Heart left ventricle (tissue), 13 donors: ENCODE measurements around the gene AFAP1.

Experiments used
- POLR2A ChIP-seq, 2 donors: fragments of 450-650 bp; IDR thresholded peaks; one replicate each; pipeline ENCODE4 v1.6.1; 2017; ENCODE audit warnings: antibody characterized with exemption in 2 of 2, mild to moderate bottlenecking in 2 of 2, moderate library complexity in 2 of 2
- TF ChIP-seq, protein P1 (sequence below), 12 donors: fragments of 200-600 bp; sonication (generic) in 4 of 12; IDR thresholded peaks; one replicate each; pipeline versions ENCODE4 v1.5.0 to v1.8.0; 2018 to 2022; ENCODE audit warnings: antibody characterized with exemption in 12 of 12, mild to moderate bottlenecking in 5 of 12
- donor health status: ischemic (EF 13 %, LVEDD 7.1; RV severe dilation, severe dysfunction).
- donor health status: DM: no; HTN: yes; CAD: no.
- donor health status: DM: no; HTN: no; CAD: no.
- donor health status: ischemic (EF 25% LVEDD 6.9; RV normal size, moderate dysfunction).
- donor health status: ischemic (EF 25% LVEDD 5.7; RV mildly dilated, moderate dysfunction).
- donor health status: ischemic (EF 35%, LVEDD 5.7; RV mildly dilated, moderate dysfunction).
- donor health status: nonischemic (EF 11% LVEDD 7.7; RV severe dilation, severe dysfunction).
- donor health status: DM: yes; HTN: yes; CAD: no.
- donor health status: PGD.
- donor health status: ischemic (EF 29% LVEDD 5.4; RV normal size, mild dysfunction).
- donor health status: nonischemic (EF 23%, LVEDD 6.1; RV moderate dilation, normal function).

GRCh38 chr4:7985072-7985471, 45.4 kb upstream of the AFAP1 start:
- TF ChIP-seq, protein P1, sequence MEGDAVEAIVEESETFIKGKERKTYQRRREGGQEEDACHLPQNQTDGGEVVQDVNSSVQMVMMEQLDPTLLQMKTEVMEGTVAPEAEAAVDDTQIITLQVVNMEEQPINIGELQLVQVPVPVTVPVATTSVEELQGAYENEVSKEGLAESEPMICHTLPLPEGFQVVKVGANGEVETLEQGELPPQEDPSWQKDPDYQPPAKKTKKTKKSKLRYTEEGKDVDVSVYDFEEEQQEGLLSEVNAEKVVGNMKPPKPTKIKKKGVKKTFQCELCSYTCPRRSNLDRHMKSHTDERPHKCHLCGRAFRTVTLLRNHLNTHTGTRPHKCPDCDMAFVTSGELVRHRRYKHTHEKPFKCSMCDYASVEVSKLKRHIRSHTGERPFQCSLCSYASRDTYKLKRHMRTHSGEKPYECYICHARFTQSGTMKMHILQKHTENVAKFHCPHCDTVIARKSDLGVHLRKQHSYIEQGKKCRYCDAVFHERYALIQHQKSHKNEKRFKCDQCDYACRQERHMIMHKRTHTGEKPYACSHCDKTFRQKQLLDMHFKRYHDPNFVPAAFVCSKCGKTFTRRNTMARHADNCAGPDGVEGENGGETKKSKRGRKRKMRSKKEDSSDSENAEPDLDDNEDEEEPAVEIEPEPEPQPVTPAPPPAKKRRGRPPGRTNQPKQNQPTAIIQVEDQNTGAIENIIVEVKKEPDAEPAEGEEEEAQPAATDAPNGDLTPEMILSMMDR (IDR thresholded peaks at IDR 0.05): no peak
- no peak for TF ChIP-seq POLR2A (IDR thresholded peaks at IDR 0.05)
